Measurements from ENCODE around the gene MYL11.

- no peak for TF ChIP-seq CTCF (IDR thresholded peaks at IDR 0.05)
- TF ChIP-seq POLR2A (IDR thresholded peaks at IDR 0.05), result no peak
Measured at GRCh38 chr16:30378236-30379157, 3.9 kb downstream of the MYL11 start.

Data from lower leg skin (tissue), 3 donors.